SH-SY5Y (cell line): Measurements from ENCODE around the gene TRIM47.

ENCODE experiments used
- GATA2 ChIP-seq: IDR thresholded peaks from 2 replicates; pipeline ENCODE4 v1.6.1; 2011; ENCODE audit warnings: mild to moderate bottlenecking, low read depth, low read length
- GATA3 ChIP-seq: IDR thresholded peaks from 2 replicates; pipeline ENCODE4 v1.6.1; 2011; ENCODE audit warnings: low read depth, mild to moderate bottlenecking, low read length, moderate library complexity

Gene TRIM47

GRCh38 chr17:75849279-75849646 is 29.1 kb downstream of the TRIM47 start:
- TF ChIP-seq GATA2 (no peak), GATA3 (no peak)

GRCh38 chr17:75848523-75849278 is 29.7 kb downstream of the TRIM47 start:
- TF ChIP-seq GATA3 = no peak
- TF ChIP-seq GATA2 = no peak

- TF ChIP-seq GATA3 = no peak
- no peak for TF ChIP-seq GATA2
Measured at GRCh38 chr17:75847614-75848522, 30.5 kb downstream of the TRIM47 start.

DNA sequence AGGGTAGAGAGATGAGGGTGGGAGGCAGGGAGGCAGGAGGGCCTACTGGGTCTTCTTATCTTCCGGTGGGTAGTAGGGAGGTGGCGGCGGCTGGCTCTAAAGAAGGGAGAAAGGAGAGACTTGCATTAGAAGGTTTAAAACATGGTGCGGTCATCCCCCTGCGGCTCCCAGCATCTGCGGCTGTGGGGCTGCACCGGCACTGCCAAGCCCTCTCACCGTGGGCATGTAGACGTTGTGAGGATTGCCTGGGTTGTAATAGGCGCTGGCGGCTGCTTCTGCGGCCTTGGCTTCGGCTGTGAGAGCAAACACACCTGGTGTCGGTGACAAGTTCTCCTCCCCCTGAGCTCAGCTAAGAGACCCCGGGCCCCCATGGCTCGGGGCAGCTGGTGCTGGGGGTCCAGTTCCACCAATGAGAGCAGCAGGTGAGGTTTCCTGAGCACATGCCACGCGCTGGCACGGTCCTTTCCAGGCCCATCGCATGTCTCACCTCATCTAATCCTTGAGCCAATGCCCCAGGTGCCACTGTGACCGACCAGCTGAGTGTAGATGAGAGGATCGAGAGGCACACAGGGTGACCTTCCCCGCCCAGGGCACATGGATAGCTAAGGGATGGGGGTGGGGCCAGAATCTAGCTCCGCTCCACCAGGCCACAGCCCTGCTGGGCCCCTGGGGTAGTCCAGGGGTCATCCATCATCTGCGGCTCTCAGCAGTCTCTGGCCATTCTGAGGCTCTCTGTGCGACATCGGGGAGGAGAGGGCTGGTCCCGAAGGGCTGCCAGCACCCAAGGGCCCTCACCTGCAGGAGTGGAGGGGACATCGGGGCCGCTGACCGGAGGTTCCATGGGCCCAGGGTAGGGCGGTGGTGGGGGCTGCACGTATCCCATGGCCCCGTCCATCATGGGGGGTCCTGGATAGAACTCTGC is 31.4 kb downstream of the TRIM47 start:
- TF ChIP-seq GATA3 (no peak), GATA2 (no peak)

- TF ChIP-seq GATA2 = no peak
- no peak for TF ChIP-seq GATA3
Measured at GRCh38 chr17:75845933-75846691, 32.3 kb downstream of the TRIM47 start.

- no peak for TF ChIP-seq GATA3
- TF ChIP-seq GATA2 = no peak
Measured at GRCh38 chr17:75845058-75845711, 33.2 kb downstream of the TRIM47 start.

- no peak for TF ChIP-seq GATA3
- no peak for TF ChIP-seq GATA2
Measured at GRCh38 chr17:75844530-75845057, 33.8 kb downstream of the TRIM47 start.

DNA sequence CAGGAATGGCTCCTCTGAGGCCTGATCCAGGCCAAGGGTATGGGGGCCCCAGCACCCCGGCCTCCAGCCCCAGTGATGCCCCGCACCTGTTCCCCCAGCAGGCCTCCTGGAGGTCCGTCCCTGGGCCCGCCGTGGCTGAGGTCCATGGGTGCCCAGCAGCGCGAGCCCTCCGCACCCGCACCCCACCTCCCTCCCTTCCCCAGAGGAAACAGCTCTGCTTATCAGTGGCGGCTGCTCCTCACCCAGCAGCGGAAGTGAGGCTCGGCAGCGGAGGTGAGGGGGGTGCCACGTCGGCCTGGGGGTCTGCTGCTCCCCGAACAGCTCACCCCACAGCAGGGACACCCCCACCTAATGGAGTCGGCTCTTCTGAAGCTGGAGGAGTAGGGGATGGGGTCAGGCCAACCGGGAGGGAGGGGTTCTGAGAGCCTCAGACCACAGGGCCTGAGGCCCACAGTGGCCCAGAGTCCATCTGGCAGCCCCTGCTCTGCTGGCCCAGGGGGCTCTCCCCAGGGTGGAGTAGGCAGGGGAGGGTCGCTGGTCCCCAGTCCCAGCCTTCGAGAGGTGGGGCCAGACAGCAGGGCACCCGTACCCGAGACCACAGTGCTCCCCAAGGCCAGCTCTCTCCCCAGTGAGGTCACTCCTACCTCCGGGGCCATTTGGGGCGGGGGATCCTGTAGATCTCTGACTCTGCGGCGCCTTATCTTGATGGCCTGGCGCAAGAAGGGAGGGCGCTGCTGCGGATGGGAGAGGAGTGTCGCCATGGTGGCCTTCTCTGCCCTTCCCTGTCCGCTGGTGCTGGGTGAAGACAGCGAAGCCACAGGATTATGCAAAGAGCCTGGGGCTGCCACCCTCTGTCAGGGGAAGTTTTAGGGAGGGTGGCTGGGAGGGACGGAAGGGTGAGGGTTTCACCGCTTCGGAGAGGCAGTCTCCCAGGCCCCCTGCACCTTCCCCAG is 34.5 kb downstream of the TRIM47 start, which contains the start of gene UNC13D:
Gene UNC13D, minus strand, starts transcription at position 828 of the 953 bp plus-strand sequence. Its CDS starts 67 bp downstream, at position 761.
- TF ChIP-seq GATA3 (no peak), GATA2 (peak; percentile 97)

- TF ChIP-seq GATA2 (no peak), GATA3 (no peak)
Measured at GRCh38 chr17:75842963-75843576, 35.3 kb downstream of the TRIM47 start.

DNA sequence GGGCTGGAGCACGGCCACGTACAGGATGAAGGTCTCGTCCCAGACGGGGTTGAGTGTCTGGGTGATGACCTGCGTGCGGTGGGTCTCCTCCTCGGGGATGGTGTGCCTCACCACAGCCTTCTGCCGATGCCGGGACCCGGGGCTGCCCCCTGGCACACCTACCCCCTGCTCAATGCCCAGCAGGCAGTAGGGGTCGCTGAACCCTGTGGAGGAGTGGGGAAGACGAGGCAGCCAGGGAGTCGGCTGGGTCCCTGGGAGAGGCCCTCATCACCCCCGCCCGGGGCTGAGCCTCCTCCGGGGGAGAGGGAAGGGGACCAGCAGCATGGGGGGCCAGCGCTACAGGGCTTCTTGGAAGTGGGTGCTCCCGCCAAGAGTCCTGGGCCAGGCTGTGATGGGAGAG is 36.0 kb downstream of the TRIM47 start:
- no peak for TF ChIP-seq GATA2
- no peak for TF ChIP-seq GATA3

GRCh38 chr17:75840799-75841164 is 37.6 kb downstream of the TRIM47 start:
- no peak for TF ChIP-seq GATA3
- TF ChIP-seq GATA2 = no peak

DNA sequence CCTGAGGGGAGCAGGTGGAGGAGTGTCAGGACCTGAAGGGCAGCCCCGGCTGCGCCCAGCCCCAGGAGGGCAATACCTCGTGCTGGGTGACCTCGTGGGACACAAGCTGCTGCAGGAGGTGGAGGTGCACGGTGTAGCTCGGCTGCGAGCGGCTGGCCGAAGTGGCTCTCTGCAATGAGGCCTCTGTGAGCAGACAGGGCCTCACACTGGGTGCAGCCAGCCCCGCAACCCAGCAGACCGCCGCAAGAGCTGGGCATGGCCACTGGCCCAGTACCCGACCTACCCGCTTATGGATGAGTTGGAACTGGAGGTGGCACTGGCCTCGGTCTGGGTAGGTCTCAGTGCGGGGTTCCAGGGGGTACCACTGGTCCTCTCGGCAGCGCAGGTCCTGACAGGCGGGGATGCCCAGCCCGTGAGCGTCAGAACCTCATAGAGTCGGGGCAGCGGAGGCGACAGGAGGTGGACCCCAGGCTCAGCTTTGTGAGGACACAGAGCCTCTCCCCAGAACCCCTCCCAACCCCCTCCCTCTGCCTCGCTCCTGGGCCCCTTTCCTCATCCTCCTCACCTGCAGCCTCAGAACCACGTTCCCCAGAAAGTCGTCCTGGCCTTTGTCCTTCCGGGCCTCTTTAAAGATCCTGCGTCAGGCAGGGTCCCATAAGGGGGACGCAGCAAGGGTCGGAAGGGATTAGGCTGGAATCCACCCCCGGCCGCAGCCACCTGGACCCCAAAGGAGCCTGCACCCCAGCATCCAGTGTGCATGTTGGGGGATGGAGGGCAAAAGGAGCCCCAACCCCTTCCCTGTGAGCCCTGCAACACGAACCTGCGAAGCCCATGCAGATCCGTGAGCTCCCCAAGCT is 38.2 kb downstream of the TRIM47 start:
- TF ChIP-seq GATA3 (no peak), GATA2 (no peak)
